GM19099 (cell line): Measurements from ENCODE around the gene KRT222.

Source experiments
- POLR2A ChIP-seq: IDR thresholded peaks from 3 replicates; pipeline ENCODE4 v1.6.1; 2011; ENCODE audit warnings: low read depth; ENCODE audit not compliant: insufficient read length; ENCODE audit errors: extremely low read depth

Gene KRT222

GRCh38 chr17:40672654-40673053, 7.7 kb upstream of the KRT222 start:
- no peak for TF ChIP-seq POLR2A

DNA sequence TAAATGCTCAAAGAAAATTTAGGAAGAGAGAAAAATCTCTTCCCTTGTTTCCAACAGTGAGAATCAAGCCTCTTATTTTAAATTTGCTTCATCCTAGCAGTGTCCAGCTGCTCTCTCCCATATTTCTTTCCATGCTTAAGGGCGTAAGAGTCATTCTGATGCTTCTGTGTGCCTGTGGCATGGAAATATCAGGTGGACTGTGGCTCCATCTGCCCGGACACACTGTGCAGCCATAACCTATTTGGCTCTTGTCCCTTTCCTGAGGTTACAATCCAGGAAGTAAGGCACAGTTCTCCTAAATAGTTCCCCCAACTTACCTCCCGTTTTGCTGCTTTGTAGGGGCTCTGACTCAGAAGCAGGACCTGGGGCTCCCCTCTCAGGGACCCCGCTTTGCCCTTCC, 6.3 kb upstream of the KRT222 start:
- no peak for TF ChIP-seq POLR2A

- no peak for TF ChIP-seq POLR2A
Measured at GRCh38 chr17:40666331-40666730, 1.4 kb upstream of the KRT222 start.

GRCh38 chr17:40663252-40663651, 1.7 kb downstream of the KRT222 start:
- no peak for TF ChIP-seq POLR2A

GRCh38 chr17:40659911-40660310, 5.1 kb downstream of the KRT222 start:
- TF ChIP-seq POLR2A = no peak

- no peak for TF ChIP-seq POLR2A
Measured at GRCh38 chr17:40658396-40658795, 6.6 kb downstream of the KRT222 start.

DNA sequence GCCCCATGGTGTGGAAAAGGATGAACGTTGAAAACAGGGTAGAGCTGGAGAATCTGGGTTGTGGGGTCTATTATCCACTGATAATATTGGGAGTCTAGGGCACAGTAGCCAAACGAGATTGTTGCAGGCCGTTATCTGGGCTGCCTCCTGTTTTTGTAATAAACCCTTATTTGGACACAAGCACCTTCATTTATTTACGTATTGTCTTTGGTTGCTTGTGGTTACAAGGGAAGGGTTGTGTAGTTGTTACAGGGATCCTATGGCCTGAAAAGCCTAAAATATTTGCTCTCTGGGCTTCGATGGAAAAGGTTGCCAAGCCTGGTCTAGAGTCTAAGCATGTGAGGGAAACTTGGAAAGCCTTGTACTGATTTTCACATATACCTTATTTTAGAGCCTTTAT, 13.0 kb downstream of the KRT222 start:
- TF ChIP-seq POLR2A = no peak

DNA sequence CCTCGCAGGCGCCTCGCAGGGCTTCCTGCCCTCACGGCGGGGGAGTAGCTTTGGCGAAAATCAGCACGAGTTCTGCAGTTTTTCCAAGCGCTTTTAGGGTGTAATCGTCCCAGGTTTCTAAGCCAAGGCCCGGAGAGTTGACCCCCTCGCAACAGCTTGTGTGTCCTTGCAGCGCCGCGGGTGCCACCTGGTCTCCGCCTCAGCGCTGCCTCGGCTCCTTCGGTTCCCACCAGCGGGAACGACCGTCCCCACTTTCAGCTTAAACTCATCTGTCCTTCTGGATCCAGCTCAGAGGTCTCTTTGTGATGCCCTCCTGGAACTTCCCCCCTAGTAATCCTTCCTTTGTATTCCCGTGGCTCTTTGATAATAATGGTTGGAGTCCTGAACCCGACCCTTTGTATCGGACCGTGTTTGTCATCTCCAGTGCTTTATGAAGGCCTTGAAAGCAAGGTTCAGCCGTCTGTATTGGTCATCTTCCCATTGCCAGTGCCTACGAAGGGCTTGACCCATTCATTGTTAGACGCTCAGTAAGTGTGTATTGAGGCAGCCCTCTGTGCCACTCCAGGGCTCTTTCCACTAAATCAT, 16.5 kb downstream of the KRT222 start:
- TF ChIP-seq POLR2A = no peak

DNA sequence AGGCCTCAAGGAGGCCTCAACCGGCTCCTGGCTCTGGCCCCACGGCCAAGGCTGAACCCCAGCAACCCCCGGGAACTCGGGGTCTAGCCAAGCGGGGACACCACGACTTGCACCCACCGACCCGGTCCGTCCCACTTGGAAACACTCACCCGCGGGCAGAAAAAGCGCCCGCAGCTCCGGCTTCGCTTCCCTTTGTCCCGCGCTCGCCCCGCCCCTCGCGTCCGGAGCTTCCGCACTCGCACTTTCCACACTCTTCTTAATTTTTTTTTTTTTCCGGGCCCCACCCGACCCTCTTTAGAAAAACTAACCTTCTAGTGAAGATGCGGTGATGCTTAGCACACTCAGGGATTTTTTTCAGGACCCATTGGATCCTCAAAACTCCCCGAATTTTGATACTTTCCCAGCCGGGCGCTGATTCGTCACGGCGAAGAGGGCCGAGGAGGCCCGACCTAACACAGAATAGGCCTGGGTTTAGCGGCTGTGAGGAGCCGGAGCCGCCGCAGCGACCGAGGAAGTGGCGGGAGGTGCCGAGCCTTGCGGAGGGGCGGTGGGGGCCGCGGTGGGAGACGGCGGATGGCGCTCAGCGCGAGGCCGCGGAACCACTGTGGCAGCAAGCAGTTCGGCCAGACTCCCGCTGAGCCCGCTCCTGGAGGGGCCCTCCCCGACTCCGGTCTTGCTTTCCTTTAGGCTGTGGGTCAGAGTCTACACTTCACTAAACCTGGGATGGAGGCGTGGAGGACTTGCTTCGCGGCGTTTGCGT, 17.2 kb downstream of the KRT222 start, which contains the start of gene SMARCE1:
SMARCE1 (minus strand) TSS at position 195 of the 760 bp plus-strand sequence. CDS start 2,016 bp downstream, outside the sequence.
- TF ChIP-seq POLR2A = peak; percentile 75

DNA sequence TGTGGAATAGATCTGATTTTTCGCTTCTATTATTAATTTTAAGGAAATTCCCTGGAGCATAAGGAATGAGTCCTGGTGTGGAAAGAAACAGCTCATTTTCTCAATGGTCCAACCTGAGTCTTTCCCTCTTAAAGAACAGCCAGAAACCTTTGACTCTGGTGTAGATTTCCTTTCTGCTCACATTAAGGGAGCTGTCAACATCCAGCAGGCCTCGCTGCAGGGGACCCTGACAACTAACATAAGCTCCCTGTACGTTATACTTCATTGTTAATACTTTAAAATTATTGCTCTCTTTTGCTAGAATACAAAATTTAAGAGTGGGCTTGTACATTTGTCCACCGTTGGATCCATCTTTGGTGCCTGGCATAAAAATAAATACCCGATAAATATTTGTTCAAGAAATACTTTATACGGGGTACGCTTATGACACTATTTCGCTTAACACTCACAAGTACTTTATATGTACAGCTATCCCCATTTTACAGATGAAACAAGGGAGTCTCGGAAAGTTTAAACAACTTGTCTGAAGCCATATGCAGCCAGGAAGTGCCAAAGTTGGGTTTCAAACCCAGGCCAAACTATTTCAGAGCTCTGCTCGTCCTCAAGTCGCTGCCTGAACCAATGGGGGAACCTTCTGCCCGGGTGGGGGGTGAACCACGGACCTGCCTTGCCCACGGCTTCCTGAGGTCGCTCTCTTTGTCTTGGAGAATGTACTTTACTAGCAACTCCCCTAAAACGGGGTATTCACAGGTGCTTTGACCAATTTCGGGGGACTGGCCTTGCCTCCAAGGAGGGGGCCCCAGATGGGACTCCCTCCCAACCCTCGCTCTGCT, 18.0 kb downstream of the KRT222 start:
- TF ChIP-seq POLR2A = no peak

- no peak for TF ChIP-seq POLR2A
Measured at GRCh38 chr17:40645943-40646342, 19.0 kb downstream of the KRT222 start.

GRCh38 chr17:40645291-40645690, 19.7 kb downstream of the KRT222 start:
- TF ChIP-seq POLR2A = no peak

DNA sequence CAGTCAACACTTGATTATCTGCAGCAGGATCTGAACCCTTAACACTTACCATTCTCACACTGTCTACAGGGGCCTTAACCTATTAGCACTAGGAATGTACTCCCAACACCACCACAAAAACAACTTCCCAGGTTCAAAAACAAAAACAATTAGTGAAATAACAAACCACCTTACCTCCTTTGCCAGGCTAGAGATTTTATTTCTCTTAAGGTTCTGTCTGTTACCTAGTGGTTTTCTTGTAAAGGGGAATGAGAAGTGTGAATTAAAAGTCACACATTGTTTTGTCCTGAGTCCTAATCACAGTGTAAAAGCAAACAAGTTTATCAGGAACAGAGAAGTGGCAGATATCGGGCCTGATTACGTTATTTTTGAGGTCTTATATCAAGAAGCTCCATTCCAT, 27.0 kb downstream of the KRT222 start:
- no peak for TF ChIP-seq POLR2A

GRCh38 chr17:40633871-40634270, 31.1 kb downstream of the KRT222 start:
- TF ChIP-seq POLR2A = no peak

DNA sequence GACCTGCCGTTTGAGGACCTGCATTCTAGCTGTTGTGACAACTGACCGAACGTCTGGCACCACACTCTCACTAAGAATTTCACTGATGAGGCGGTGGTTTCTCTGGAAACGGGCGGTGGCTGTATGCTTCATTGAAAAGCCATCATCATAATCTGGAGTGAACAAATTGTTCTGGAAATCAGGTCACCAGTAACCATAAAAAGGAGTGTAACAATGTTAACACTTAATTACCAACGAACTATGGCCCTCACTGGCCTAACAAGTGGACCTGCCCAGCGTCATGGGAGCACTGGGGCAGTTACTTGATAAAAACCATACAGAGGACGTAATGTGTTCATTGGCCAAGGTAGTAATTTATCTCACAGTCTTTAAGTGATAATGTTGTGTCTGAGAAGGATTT, 32.8 kb downstream of the KRT222 start:
- no peak for TF ChIP-seq POLR2A

DNA sequence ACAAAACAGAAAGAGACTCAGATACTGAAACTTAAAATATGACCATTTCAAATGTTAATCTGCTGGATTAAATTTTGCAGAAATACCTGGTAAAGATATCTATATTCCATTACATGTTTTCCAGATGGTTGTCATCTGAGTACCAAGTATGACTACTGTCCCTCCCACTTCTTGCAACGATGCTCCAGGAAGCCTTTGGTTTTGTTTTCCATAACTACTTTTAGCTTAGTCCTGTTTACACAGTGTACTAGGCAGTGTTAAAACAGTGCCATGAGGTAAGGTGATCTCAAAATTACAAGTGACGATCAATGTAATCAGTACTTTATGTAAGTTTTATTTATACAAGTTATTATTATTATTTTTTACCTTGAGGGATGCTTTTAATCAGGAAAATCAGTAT, 35.1 kb downstream of the KRT222 start:
- TF ChIP-seq POLR2A = no peak
